HG02938 (cell line): Measurements from ENCODE around the gene FYN.

Source experiments
- ATAC-seq: cut with Tn5 transposase; IDR thresholded peaks from one replicate; pipeline ENCODE4 v1.9.1; 2021; ENCODE audit warnings: mild to moderate bottlenecking, moderate library complexity; ENCODE audit not compliant: unreplicated experiment

Gene FYN

GRCh38 chr6:111809766-111810165, 63.5 kb downstream of the FYN start:
- ATAC-seq: no peak

- ATAC-seq: no peak
These were observed 64.0 kb downstream of the FYN start for GRCh38 chr6:111809264-111809663.

GRCh38 chr6:111808493-111808892, 64.8 kb downstream of the FYN start:
- ATAC-seq: no peak

- ATAC-seq: no peak
These were observed 66.4 kb downstream of the FYN start for GRCh38 chr6:111806561-111807497.

- ATAC-seq: no peak
These were observed 67.1 kb downstream of the FYN start for GRCh38 chr6:111806165-111806547.

- ATAC-seq: peak; percentile 38
These were observed 67.6 kb downstream of the FYN start for GRCh38 chr6:111805511-111806164.

GRCh38 chr6:111804627-111805235, 68.5 kb downstream of the FYN start:
- peak; percentile 83 for ATAC-seq

DNA sequence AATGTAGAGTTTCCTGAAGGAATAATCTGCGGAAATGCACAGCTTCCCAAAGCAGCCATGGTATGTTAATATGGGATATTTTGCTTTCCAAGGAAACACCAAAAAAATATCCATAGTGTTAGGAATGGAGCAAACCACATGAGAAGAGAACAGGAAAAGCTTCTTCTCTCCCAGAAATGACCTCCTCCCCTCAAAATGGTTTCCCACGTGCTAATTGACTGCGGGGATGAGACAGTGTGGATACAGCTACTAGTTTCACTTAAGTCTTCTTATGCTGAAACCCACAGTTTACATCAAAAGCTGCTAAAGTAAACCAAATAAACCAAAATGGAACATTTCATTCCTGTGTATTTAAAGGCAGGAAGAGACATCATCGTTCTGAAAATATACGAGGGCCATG, 69.4 kb downstream of the FYN start:
- ATAC-seq: no peak

DNA sequence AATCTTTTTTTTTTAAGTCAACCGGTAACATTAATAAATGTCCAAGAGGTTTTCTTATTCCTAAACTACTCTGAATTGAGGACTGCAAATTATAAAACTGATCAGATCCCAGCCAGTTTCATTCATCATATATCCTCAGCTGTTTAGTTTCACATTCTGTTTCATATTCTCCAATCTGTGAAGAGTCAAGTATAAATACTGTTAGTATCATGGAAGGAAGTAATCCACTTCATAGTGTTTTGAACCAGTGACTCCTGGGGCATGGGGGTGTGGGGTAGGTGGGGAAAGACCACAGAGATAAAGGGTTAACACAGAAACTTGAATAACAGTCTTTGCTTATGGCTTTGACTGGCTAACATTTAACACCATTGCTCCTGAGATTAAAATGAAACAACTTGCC, 69.9 kb downstream of the FYN start:
- ATAC-seq: no peak

- no peak for ATAC-seq
These were observed 70.4 kb downstream of the FYN start for GRCh38 chr6:111802720-111803330.

DNA sequence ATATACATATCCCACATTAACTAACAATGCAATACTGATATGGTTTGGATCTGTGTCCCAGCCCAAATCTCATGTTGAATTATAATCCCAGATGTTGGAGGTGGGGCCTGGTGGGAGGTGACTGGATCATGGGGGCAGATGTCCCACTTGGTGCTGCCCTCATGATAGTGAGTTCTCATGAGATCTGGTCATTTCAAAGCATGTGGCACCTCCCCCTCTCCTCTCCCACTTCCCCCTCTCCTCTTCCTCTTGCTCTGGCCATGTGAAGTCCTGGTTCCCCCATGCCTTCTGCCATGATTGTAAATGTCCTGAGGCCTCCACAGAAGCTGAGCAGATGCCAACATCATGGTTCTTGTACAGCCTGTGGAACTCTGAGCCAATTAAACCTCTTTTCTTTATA, 71.2 kb downstream of the FYN start:
- no peak for ATAC-seq

- ATAC-seq: no peak
These were observed 72.4 kb downstream of the FYN start for GRCh38 chr6:111800821-111801220.

- ATAC-seq: no peak
These were observed 72.9 kb downstream of the FYN start for GRCh38 chr6:111800259-111800765.

- no peak for ATAC-seq
These were observed 73.5 kb downstream of the FYN start for GRCh38 chr6:111799576-111800258.

DNA sequence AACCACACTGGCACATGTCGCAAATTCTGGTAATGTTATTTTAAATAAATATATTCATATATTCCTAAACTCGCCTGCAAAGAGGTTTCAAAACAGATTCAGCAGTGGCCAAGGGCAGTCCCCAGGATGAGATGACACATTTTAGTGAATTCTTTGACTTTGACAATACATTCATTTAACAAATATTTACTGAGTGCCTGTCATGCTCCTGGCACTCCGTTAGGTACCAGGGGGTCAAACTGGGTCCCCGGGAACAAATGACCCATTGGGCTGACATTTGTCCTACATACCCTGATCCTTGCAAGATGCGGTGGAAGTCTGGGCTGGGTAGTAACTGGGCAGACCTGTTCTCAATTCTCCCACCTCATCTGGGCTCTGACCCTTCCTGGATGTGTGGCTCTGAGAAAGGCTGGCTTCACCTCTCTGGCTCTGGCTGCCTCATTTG, 74.9 kb downstream of the FYN start:
- ATAC-seq: no peak

DNA sequence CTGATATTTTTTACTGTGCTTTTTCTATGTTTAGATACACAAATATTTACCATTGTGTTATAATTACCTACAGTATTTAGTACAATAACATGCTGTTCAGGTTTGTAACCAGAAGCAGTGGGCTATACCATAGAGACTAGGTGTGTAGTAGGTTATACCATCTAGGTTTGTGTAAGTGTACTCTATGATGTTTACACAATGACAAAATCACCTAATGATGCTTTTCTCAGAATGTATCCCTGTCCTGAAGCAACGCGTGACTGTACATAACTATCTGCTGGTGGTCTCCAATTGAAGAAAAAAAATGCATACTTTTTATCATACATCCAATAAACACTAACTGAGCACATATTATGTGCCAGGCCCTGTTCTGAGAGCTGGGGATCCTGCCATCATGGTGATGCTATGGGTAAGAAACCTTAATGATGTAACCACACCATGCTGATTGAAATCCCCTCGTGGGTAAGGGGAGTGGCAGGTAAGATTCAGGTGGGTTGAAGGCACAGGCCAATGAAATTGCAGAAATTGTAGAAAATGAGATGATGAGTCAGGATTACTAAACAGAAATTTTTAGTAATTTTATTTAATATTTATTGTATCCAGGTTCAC, 76.8 kb downstream of the FYN start:
- no peak for ATAC-seq

DNA sequence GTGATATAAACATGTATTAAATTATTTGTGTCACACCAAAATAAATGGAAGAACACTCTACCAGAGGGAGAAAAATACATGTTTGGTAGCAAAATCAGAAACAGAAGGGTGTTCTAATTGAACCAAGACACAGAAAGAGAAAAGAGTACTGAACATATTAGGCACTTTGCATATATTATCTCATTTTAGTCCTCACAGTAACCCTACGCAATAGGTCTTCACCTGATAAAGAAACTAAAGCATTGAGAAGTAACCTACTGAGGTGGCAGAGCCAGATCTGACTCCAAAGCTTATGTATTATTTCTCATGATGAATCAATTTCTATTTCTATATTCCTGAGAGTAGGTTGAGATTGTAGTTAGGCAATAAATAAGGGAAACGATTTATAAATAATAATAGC, 77.7 kb downstream of the FYN start:
- ATAC-seq: no peak

- no peak for ATAC-seq
These were observed 78.4 kb downstream of the FYN start for GRCh38 chr6:111794727-111795452.

GRCh38 chr6:111794300-111794699, 79.0 kb downstream of the FYN start:
- no peak for ATAC-seq
